Uterus (tissue), 4 donors: Measurements from ENCODE around the gene RSPH9. TPM values are rescaled to one million over a fixed set of nuclear protein-coding genes. Genes with fewer than 3 reads are reported as not detected.
A peak's percentile ranks its signal among the peaks of the same experiment; 100 is the strongest.
"Not testable (repeated sequence)": the region's sequence is repeated elsewhere in the genome, so short reads cannot be mapped to it uniquely, and the experiment has no call there.

ENCODE experiments used
- DNase-seq, 2 donors: peaks; one replicate each; pipeline ENCODE4 v3.0.0-alpha.2; 2019 to 2020
- H3K27ac ChIP-seq, 2 donors: fragments of 200-600 bp; sonication (generic); 1 replicate in 1 of 2; 2 replicates in 1 of 2; pipeline ENCODE4 v1.5.1; 2016 to 2018
- H3K27me3 ChIP-seq, 2 donors: fragments of 200-600 bp; sonication (generic); one replicate each; pipeline ENCODE4 v1.5.1; 2018 to 2019; ENCODE audit warnings: control low read depth in 1 of 2
- H3K36me3 ChIP-seq, 2 donors: fragments of 200-600 bp; sonication (generic); one replicate each; pipeline ENCODE4 v1.5.1; 2019; ENCODE audit warnings: control low read depth in 1 of 2
- H3K4me1 ChIP-seq, 2 donors: fragments of 200-600 bp; sonication (generic); one replicate each; pipeline ENCODE4 v1.5.1; 2018 to 2019; ENCODE audit warnings: control low read depth in 1 of 2
- H3K4me3 ChIP-seq, 2 donors: fragments of 200-600 bp; sonication (generic); 1 replicate in 1 of 2; 2 replicates in 1 of 2; pipeline ENCODE4 v1.5.1; 2018 to 2019; ENCODE audit warnings: mild to moderate bottlenecking in 1 of 2
- H3K9me3 ChIP-seq, 2 donors: fragments of 200-600 bp; sonication (generic); one replicate each; pipeline ENCODE4 v1.5.1; 2019; ENCODE audit warnings: control low read depth in 1 of 2
- POLR2A ChIP-seq, 2 donors: fragments of 450-650 bp; IDR thresholded peaks; one replicate each; pipeline ENCODE4 v1.6.1; 2016; ENCODE audit warnings: antibody characterized with exemption in 2 of 2, mild to moderate bottlenecking in 1 of 2, moderate library complexity in 1 of 2
- intact Hi-C: fragments of 100-400 bp; cut with DNase I; formaldehyde crosslinking; loops from one replicate; pipeline ENCODE4 v1.15.1; 2023; ENCODE audit warnings: low total_unique reads
- total RNA-seq, 4 donors: library from RNA; depleted of rRNA in 3 of 4; stranded (reverse); fragments of >200 nt in 3 of 4; gene quantifications; one replicate each; pipeline versions ENCODE4 v1.1.0 to v1.2.4, GENCODE V29; 2014 to 2023
- TF ChIP-seq, protein P1 (sequence below), 4 experiments: fragments of 200-600 bp in 2 of 4; fragments of 450-650 bp in 2 of 4; sonication (generic) in 2 of 4; IDR thresholded peaks; one replicate each; pipeline ENCODE4 v1.5.1; 2016 to 2019; ENCODE audit warnings: antibody characterized with exemption in 4 of 4, mild to moderate bottlenecking in 2 of 4, moderate library complexity in 1 of 4
- donor health status: DM: yes; HTN: yes; CAD: no.

The RSPH9 gene
- total RNA-seq, 4 donors from 2014 or later = 1.9 to 2.0 TPM; not detected in 2

DNA sequence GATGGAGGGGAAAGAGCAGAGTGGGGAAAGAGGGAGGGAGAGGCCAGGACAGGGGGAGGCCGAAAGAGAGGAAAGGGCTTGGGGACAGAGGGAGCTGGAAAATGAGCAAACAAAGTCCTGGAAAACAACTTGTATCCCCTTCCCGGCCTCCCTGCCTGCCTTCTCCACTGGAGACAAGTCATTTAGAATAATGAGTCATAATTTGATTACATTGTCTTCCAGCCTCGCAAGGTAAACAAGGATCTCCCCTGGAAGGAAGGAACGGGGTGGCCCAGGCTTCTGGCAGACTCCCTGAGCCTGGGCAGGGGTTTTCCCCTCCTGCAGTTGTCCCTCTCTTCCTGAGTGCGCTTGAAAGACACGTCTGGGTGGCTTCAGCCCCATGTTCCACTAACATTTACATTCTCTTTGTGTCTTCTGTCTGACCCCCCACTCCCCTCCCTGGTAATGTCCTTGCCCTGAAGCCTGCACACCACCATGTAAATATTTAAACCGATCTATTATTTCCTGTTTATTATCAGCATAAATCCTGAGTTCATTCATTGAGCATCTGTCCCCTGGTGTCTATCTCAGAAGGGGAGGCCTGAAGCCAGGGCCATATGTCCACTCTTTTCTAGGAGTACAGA, 54.8 kb downstream of the RSPH9 start:
- H3K36me3 ChIP-seq = no peaks in the 10 kb centered on the region
- DNase-seq = no peak
- intact Hi-C loops = no loop called here
- H3K4me3 ChIP-seq = no peak overlapping the region
- H3K27me3 ChIP-seq = no peaks in the 10 kb centered on the region
- peak overlapping the region in 1 of 2 donors; percentile 61 for H3K27ac ChIP-seq
- TF ChIP-seq, protein P1, sequence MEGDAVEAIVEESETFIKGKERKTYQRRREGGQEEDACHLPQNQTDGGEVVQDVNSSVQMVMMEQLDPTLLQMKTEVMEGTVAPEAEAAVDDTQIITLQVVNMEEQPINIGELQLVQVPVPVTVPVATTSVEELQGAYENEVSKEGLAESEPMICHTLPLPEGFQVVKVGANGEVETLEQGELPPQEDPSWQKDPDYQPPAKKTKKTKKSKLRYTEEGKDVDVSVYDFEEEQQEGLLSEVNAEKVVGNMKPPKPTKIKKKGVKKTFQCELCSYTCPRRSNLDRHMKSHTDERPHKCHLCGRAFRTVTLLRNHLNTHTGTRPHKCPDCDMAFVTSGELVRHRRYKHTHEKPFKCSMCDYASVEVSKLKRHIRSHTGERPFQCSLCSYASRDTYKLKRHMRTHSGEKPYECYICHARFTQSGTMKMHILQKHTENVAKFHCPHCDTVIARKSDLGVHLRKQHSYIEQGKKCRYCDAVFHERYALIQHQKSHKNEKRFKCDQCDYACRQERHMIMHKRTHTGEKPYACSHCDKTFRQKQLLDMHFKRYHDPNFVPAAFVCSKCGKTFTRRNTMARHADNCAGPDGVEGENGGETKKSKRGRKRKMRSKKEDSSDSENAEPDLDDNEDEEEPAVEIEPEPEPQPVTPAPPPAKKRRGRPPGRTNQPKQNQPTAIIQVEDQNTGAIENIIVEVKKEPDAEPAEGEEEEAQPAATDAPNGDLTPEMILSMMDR (IDR thresholded peaks at IDR 0.05) = no peak
- no peak for TF ChIP-seq POLR2A (IDR thresholded peaks at IDR 0.05)
- no peaks in the 10 kb centered on the region for H3K9me3 ChIP-seq
- H3K4me1 ChIP-seq = peaks cover 6 to 9% of the 10 kb centered on the region in 2 donors

DNA sequence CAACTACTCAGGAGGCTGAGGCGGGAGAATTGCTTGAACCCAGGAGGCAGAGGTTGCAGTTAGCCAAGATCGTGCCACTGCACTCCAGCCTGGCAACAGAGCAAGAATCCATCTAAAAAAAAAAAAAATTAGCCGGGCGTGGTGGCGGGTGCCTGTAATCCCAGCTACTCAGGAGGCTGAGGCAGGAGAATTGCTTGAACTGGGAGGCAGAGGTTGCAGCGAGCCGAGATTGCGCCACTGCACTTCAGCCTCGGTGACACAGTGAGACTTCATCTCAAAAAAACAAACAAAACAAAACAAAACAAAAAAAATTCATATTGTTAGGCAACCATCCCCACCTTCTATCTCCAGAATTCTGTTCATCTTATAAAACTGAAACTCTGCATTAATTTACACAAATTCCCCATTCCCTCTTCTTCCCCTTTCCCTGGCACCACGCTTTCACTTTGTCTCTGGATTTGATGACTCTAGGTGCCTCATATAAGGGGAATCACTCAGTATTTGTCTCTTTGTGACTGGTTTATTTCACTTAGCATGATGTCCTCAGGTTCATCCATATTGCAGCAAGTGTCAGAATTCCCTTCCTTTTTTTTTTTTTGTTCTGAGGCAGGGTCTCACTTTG, 56.2 kb downstream of the RSPH9 start:
- DNase-seq, H3K36me3 ChIP-seq, intact Hi-C loops, H3K4me3 ChIP-seq, H3K9me3 ChIP-seq, H3K27me3 ChIP-seq: not testable (repeated sequence)
- Histone ChIP-seq H3K4me1 (peaks cover 6 to 13% of the 10 kb centered on the region in 2 donors), H3K27ac (peak overlapping the region; percentile 88 to 92)

DNA sequence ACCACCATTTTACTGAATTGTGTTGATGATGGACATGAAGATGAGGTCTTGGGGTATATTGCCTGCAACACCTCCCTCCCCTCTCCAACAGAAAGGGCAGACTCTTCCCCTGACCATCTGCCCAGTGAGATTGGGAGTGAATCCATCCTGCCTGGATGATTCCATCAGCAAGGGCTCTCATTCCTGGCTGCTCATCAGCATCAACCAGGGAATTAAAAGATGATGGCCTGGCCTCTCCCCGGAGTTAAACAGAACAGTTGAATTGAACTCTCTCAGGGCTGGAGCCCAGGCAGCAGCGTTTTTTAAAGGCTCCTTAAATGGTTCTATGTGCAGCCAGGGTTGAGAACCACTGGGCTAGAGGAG, 57.3 kb downstream of the RSPH9 start:
- Histone ChIP-seq H3K27me3 (no peaks in the 10 kb centered on the region), H3K9me3 (no peaks in the 10 kb centered on the region), H3K4me1 (peaks cover 6 to 23% of the 10 kb centered on the region in 2 donors), H3K4me3 (no peak overlapping the region), H3K36me3 (no peaks in the 10 kb centered on the region), H3K27ac (peak overlapping the region; percentile 88 to 92)
- intact Hi-C loops = no loop called here
- no peak for DNase-seq
- no peak for TF ChIP-seq POLR2A (IDR thresholded peaks at IDR 0.05)
- TF ChIP-seq, protein P1 (IDR thresholded peaks at IDR 0.05) = no peak

DNA sequence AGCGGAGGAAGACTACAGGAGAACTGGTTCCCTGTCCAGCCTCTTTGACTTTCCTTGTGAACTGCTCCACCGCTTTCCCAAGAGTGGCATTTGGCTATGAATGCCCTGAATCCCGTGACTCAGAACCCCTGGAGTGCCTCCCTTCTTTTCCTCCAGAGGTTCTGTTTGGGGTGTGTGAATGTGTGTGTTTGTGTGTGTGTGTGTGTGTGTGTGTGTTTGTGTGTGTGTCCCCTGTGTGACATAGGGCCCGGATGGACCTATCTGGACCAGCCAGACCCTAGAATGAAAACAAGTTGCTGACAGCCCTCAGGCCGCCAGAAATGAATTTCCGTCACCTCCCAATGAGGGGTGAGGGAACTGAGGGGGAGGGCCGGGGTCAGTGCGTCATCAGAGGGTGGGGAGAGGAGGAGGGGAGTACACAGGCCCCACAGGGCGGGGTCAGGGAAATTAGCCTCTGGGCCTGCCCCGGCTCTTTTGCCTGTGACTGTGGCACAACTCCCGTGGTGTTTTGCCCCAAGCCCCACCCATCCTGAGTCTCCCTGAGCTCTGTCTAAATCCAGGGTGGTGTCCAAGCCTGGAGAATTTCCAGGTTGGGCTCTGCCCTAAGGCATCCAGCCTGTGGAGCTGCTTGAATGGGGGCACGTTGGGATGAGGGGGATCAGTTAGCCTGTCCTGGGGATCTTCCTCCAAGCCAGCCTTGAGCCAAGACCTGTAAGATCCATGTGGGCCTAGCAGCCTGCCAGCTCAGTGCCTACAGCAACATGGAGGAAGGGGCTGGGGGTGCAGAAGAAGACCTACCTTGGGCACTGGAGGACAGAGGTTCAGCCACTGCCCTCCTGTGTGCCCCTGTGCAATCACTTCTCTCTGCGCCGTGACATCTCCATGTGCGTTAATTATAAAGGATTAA, 58.0 kb downstream of the RSPH9 start:
- no peaks in the 10 kb centered on the region for H3K36me3 ChIP-seq
- H3K27ac ChIP-seq = peak overlapping the region; percentile 88 to 92
- H3K4me3 ChIP-seq = no peak overlapping the region
- no peaks in the 10 kb centered on the region for H3K27me3 ChIP-seq
- DNase-seq = peak; percentile 88 to 96
- H3K9me3 ChIP-seq = no peaks in the 10 kb centered on the region
- peaks cover 6 to 23% of the 10 kb centered on the region in 2 donors for H3K4me1 ChIP-seq
- TF ChIP-seq, protein P1 (IDR thresholded peaks at IDR 0.05) = peak in 1 of 4 experiments; percentile 7
- TF ChIP-seq POLR2A (IDR thresholded peaks at IDR 0.05) = peak in 1 of 2 donors; percentile 40
- intact Hi-C loops = no loop called here

DNA sequence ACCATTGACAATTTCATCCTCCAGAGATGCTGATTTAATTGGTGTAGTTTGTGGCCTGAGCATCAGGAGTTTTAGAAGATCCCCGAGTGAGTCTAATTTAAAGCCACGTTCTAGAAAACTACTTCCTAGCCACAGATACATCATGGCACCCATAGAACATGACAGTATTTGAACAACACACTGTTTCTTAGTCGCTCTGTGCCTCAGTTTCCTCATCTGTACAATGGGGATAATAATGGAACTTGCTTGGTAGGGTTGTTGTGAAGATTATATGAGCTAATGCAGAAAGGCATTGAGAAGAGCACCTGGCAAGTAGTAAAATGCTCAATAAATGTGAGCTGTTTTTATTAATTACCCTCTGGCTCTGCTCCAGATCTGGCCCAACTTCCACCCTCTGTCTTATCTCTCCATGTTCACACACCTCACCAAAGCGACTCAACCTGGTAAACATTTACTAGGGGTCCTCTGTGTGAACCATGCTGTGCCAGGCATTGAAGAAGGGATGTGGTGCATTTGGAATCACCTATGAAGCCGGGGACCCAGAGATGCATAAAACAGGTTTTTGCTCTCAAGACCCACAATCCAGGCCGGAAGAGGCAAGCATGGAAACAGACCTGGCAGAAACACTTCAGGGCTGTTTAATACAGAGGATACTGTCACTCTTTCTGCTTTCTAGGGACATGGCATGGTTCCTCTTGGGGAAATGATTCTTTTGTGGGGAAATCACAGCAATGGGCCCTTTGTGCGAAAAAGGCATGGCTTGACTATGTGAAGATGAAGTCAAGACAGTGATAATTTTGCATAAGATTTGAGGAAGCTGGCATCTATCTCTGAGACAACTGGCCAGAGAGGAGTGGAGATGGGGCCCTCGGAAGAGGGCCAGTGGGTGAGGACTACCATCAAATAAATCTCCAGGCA, 58.9 kb downstream of the RSPH9 start:
- Histone ChIP-seq H3K9me3 (no peaks in the 10 kb centered on the region), H3K27ac (peak overlapping the region; percentile 88 to 92), H3K27me3 (no peaks in the 10 kb centered on the region), H3K36me3 (no peaks in the 10 kb centered on the region), H3K4me3 (no peak overlapping the region), H3K4me1 (peaks cover 6 to 23% of the 10 kb centered on the region in 2 donors)
- DNase-seq = no peak
- TF ChIP-seq, protein P1 (IDR thresholded peaks at IDR 0.05) = no peak
- no peak for TF ChIP-seq POLR2A (IDR thresholded peaks at IDR 0.05)
- intact Hi-C loops = no loop called here
